Ovary (tissue), 9 donors: ENCODE data around the gene CHKA. TPM values are rescaled to one million over a fixed set of nuclear protein-coding genes. Genes with fewer than 3 reads are reported as not detected.

Source experiments
- DNase-seq, 5 donors: peaks; one replicate each; pipeline ENCODE4 v3.0.0-alpha.2; 2019 to 2020
- H3K27ac ChIP-seq, 2 donors: fragments of 200-600 bp; one replicate each; pipeline versions ENCODE4 v1.5.1 to v1.8.0; 2019 to 2022
- H3K27me3 ChIP-seq: fragments of 200-600 bp; one replicate; pipeline ENCODE4 v1.8.0; 2022
- H3K36me3 ChIP-seq: fragments of 200-600 bp; sonication (generic); one replicate; pipeline ENCODE4 v1.5.1; 2019
- H3K4me1 ChIP-seq: one replicate; pipeline ENCODE4 v1.8.1; 2013; ENCODE audit warnings: mild to moderate bottlenecking, moderate library complexity; ENCODE audit not compliant: insufficient read depth
- H3K4me3 ChIP-seq: fragments of 200-600 bp; sonication (generic); one replicate; pipeline ENCODE4 v1.5.1; 2017
- H3K9me3 ChIP-seq, 2 donors: fragments of 200-600 bp in 1 of 2; sonication (generic) in 1 of 2; one replicate each; pipeline versions ENCODE4 v1.5.1 to v1.8.1; 2013 to 2019; ENCODE audit warnings: mild to moderate bottlenecking in 1 of 2, moderate library complexity in 1 of 2
- EP300 ChIP-seq: sonication (generic); formaldehyde crosslinking; IDR thresholded peaks from one replicate; pipeline ENCODE4 v1.6.1; 2017; ENCODE audit warnings: antibody characterized with exemption
- POLR2A ChIP-seq: fragments of 450-650 bp; IDR thresholded peaks from one replicate; pipeline ENCODE4 v1.6.1; 2017; ENCODE audit warnings: antibody characterized with exemption, mild to moderate bottlenecking, moderate library complexity
- WGBS, 3 donors: extraction: QIAGEN DNeasy Blood & Tissue Kit in 1 of 3; methylation state at CpG; one replicate each; pipeline versions ENCODE4 v1.1.5 to v1.1.7; 2013 to 2017; 5-methylcytosine and 5-hydroxymethylcytosine counted together
- intact Hi-C, 4 donors: fragments of 100-400 bp; cut with DNase I; formaldehyde crosslinking; loops; one replicate each; pipeline versions ENCODE4 v1.11.0 to v1.15.1; 2022 to 2023
- polyA plus RNA-seq, 2 donors: library from polyadenylated mRNA; stranded (reverse); fragments of 200-250 nt in 1 of 2; fragments of 350-450 nt in 1 of 2; fragmentation: Illumina TruSeq in 1 of 2; extraction: RNeasy Lipid Tissue Mini Kit (QIAGEN cat#74804) in 1 of 2; gene quantifications; one replicate each; pipeline ENCODE4 v1.2.3, GENCODE V29; 2013 to 2014
- total RNA-seq, 7 donors: library from RNA; depleted of rRNA in 2 of 7; stranded (reverse); fragments of >200 nt in 2 of 7; fragmentation: NEBNext Ultra II Directional in 3 of 7; extraction: Animal tissue kit (Norgen Biotek cat#: 25700) in 3 of 7; gene quantifications; one replicate each; pipeline versions ENCODE4 v1.1.0 to v1.2.4, GENCODE V29; 2016 to 2023
- TF ChIP-seq, protein P1 (sequence below), 3 donors: fragments of 450-650 bp in 2 of 3; fragments of 200-600 bp in 1 of 3; IDR thresholded peaks; one replicate each; pipeline versions ENCODE4 v1.5.1 to v1.8.0; 2016 to 2022; ENCODE audit warnings: antibody characterized with exemption in 3 of 3, mild to moderate bottlenecking in 1 of 3
- donor health status: DM: no; HTN: no; CAD: no; lungs with moderate emphysema.
- donor health status: DM: no; HTN: no; CAD: no.
- donor health status: Bipolar disorder and iron deficiency.
- donor health status: DM: yes; HTN: yes; CAD: no.
- donor health status: DM: no; HTN: no; CAD: no.
- donor health status: DM: yes; HTN: yes; CAD: no.

Gene CHKA
- total and polyA plus RNA-seq, 9 donors, result 15.6 to 45.3 (median 30.5) TPM

DNA sequence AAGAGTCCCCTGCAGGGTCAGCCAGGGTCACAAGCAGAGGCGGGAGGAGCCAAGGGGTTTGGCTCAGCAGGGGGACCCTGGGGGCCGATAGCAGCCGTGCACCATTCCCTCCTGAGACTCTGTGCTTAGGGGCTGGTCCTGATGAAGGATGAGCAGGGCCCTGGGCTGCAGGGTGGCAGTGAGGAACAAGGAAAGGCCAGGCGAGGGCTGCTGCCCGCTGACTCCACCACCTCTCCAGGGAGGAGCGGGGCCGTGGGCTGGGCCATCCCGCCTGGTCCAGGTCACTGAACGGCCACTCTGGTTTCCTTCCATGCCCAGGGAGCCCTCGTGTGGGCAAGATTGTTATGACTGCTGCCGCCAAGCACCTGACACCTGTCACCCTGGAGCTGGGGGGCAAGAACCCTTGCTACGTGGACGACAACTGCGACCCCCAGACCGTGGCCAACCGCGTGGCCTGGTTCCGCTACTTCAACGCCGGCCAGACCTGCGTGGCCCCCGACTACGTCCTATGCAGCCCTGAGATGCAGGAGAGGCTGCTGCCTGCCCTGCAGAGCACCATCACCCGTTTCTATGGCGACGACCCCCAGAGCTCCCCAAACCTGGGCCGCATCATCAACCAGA, 99.9 kb downstream of the CHKA start:
- DNase-seq, result no peak
- intact Hi-C loops, result loop anchor here in 1 of 4 donors (10.0 kb wide), 1 partner anchor 434 kb away; no protein-coding TSS in a partner anchor
- Histone ChIP-seq H3K27ac (no peak overlapping the region), H3K4me3 (no peak overlapping the region), H3K36me3 (no peaks in the 10 kb centered on the region), H3K27me3 (no peaks in the 10 kb centered on the region), H3K9me3 (peaks cover 0 to 5% of the 10 kb centered on the region in 2 donors), H3K4me1 (no peaks in the 10 kb centered on the region)
- TF ChIP-seq, protein P1, sequence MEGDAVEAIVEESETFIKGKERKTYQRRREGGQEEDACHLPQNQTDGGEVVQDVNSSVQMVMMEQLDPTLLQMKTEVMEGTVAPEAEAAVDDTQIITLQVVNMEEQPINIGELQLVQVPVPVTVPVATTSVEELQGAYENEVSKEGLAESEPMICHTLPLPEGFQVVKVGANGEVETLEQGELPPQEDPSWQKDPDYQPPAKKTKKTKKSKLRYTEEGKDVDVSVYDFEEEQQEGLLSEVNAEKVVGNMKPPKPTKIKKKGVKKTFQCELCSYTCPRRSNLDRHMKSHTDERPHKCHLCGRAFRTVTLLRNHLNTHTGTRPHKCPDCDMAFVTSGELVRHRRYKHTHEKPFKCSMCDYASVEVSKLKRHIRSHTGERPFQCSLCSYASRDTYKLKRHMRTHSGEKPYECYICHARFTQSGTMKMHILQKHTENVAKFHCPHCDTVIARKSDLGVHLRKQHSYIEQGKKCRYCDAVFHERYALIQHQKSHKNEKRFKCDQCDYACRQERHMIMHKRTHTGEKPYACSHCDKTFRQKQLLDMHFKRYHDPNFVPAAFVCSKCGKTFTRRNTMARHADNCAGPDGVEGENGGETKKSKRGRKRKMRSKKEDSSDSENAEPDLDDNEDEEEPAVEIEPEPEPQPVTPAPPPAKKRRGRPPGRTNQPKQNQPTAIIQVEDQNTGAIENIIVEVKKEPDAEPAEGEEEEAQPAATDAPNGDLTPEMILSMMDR (IDR thresholded peaks at IDR 0.05), result no peak
- TF ChIP-seq POLR2A, result no peak
- no peak for TF ChIP-seq EP300
- WGBS, 3 donors, result 59 to 81% (median 65%) methylated on average over 27 of the region's 27 CpGs

DNA sequence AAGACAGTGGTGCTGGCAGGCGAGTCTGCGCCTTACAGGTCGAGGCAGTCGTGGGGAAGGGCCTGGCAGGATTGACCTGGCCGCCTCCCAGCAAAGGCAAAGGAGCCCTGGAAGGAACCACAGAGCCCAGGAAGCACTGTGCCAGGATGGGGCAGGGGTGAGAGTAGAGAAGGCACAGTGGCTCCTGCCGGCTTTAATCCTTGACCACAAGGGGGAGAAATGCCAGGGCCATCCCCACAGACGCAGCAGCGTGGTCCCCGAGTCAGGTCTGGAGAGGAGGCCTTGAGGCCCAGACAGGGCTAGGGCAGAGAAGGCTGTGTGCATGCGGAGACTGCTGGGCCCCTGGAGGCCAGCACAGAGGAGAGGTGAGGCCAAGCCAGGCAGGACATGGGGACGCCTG, 100.6 kb downstream of the CHKA start:
- TF ChIP-seq, protein P1 (IDR thresholded peaks at IDR 0.05), result no peak
- TF ChIP-seq POLR2A, result no peak
- no peak for TF ChIP-seq EP300
- Histone ChIP-seq H3K36me3 (no peaks in the 10 kb centered on the region), H3K4me3 (no peak overlapping the region), H3K9me3 (peaks cover 0 to 5% of the 10 kb centered on the region in 2 donors), H3K4me1 (no peaks in the 10 kb centered on the region), H3K27me3 (no peaks in the 10 kb centered on the region), H3K27ac (no peak overlapping the region)
- intact Hi-C loops, result loop anchor here in 1 of 4 donors (10.0 kb wide), 1 partner anchor 434 kb away; no protein-coding TSS in a partner anchor
- no peak for DNase-seq
- 47 to 57% (median 47%) methylated on average over 10 to 11 of the region's 11 CpGs for WGBS, 3 donors

DNA sequence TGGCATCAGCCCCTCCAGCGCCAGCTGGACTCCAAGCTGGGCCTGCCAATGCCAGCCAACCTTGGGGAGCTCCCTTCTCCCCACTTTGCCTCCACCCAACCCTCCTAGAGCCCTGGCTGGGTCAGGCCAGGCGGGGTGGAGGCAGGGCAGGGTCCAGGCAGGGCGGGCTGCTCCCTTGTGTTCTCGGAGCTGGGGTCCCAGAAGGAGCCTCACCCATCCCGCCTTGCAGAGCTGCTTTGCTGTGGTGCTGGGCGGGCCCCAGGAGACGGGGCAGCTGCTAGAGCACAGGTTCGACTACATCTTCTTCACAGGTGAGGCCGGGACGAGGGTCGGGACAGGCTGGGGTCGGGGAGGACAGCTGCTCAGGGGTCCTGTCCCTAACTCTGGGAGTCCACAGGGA, 101.7 kb downstream of the CHKA start:
- TF ChIP-seq, protein P1 (IDR thresholded peaks at IDR 0.05), result no peak
- TF ChIP-seq POLR2A (no peak), EP300 (no peak)
- Histone ChIP-seq H3K4me1 (no peaks in the 10 kb centered on the region), H3K9me3 (no peaks in the 10 kb centered on the region), H3K27ac (no peak overlapping the region), H3K4me3 (no peak overlapping the region), H3K27me3 (no peaks in the 10 kb centered on the region), H3K36me3 (no peaks in the 10 kb centered on the region)
- DNase-seq, result no peak
- WGBS, 3 donors, result 82 to 86% (median 84%) methylated on average over 3 to 12 of the region's 12 CpGs
- intact Hi-C loops, result no loop called here

DNA sequence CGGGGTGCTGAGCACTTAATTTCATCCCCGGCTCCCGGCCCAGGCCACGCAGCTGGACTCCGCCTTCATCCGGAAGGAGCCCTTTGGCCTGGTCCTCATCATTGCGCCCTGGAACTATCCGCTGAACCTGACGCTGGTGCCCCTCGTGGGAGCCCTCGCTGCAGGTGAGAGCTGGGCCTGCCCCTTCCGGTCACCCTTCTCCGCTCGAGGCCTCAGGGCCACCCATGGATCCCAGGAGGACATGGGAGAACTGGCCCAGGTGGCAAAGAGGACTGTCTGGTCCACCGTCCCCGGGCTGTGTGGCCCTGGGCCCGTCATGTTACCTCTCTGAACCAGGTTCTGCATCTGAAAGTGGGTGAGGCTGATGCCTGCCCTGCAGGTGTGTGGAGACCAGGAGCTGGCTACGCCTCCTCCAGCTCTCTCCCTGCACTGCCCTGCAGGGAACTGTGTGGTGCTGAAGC, 102.4 kb downstream of the CHKA start:
- Histone ChIP-seq H3K36me3 (no peaks in the 10 kb centered on the region), H3K27me3 (no peaks in the 10 kb centered on the region), H3K4me1 (no peaks in the 10 kb centered on the region), H3K27ac (no peak overlapping the region), H3K4me3 (no peak overlapping the region), H3K9me3 (no peaks in the 10 kb centered on the region)
- no peak for DNase-seq
- intact Hi-C loops, result no loop called here
- WGBS, 3 donors, result 87 to 89% (median 88%) methylated on average over 18 of the region's 18 CpGs
- TF ChIP-seq EP300, result no peak
- TF ChIP-seq, protein P1 (IDR thresholded peaks at IDR 0.05), result no peak
- TF ChIP-seq POLR2A, result no peak
